RKO (cell line): ENCODE results near the gene NKX1-1.
"Not testable (repeated sequence)": the region's sequence is repeated elsewhere in the genome, so short reads cannot be mapped to it uniquely, and the experiment has no call there.

Source experiments
- DNase-seq: peaks from one replicate; pipeline ENCODE4 v3.0.0-alpha.2; 2016; ENCODE audit warnings: low spot score

The NKX1-1 gene

GRCh38 chr4:1406394-1406980 is at the start of gene NKX1-1:
Gene NKX1-1 (minus strand): TSS chr4:1406442. CDS start chr4:1406442, 0 bp downstream.
- no peak for DNase-seq

- no peak for DNase-seq
These were observed 47.5 kb upstream of the NKX1-1 start for GRCh38 chr4:1453731-1454130.

- DNase-seq = no peak
These were observed 46.3 kb upstream of the NKX1-1 start for GRCh38 chr4:1452431-1453051.

- DNase-seq = no peak
These were observed 45.5 kb upstream of the NKX1-1 start for GRCh38 chr4:1451752-1452122.

- no peak for DNase-seq
These were observed 45.0 kb upstream of the NKX1-1 start for GRCh38 chr4:1451106-1451751.

GRCh38 chr4:1449833-1450741 is 43.8 kb upstream of the NKX1-1 start:
- no peak for DNase-seq

- no peak for DNase-seq
These were observed 43.2 kb upstream of the NKX1-1 start for GRCh38 chr4:1449475-1449832.

GRCh38 chr4:1448589-1449420 is 42.6 kb upstream of the NKX1-1 start:
- no peak for DNase-seq

GRCh38 chr4:1447676-1448588 is 41.7 kb upstream of the NKX1-1 start:
- no peak for DNase-seq

- DNase-seq = no peak
These were observed 40.5 kb upstream of the NKX1-1 start for GRCh38 chr4:1446502-1447386.

- DNase-seq = no peak
These were observed 39.6 kb upstream of the NKX1-1 start for GRCh38 chr4:1445716-1446445.

- DNase-seq = not testable (repeated sequence)
These were observed 37.5 kb upstream of the NKX1-1 start for GRCh38 chr4:1443688-1444172.

GRCh38 chr4:1427010-1427409 is 20.8 kb upstream of the NKX1-1 start:
- no peak for DNase-seq

- no peak for DNase-seq
These were observed 15.4 kb upstream of the NKX1-1 start for GRCh38 chr4:1421657-1422056.

GRCh38 chr4:1419708-1420107 is 13.5 kb upstream of the NKX1-1 start:
- no peak for DNase-seq

GRCh38 chr4:1418494-1419285 is 12.4 kb upstream of the NKX1-1 start:
- DNase-seq = no peak

- DNase-seq = no peak
These were observed 11.5 kb upstream of the NKX1-1 start for GRCh38 chr4:1417522-1418390.
